ENCODE data around the gene POU5F1.

DNA sequence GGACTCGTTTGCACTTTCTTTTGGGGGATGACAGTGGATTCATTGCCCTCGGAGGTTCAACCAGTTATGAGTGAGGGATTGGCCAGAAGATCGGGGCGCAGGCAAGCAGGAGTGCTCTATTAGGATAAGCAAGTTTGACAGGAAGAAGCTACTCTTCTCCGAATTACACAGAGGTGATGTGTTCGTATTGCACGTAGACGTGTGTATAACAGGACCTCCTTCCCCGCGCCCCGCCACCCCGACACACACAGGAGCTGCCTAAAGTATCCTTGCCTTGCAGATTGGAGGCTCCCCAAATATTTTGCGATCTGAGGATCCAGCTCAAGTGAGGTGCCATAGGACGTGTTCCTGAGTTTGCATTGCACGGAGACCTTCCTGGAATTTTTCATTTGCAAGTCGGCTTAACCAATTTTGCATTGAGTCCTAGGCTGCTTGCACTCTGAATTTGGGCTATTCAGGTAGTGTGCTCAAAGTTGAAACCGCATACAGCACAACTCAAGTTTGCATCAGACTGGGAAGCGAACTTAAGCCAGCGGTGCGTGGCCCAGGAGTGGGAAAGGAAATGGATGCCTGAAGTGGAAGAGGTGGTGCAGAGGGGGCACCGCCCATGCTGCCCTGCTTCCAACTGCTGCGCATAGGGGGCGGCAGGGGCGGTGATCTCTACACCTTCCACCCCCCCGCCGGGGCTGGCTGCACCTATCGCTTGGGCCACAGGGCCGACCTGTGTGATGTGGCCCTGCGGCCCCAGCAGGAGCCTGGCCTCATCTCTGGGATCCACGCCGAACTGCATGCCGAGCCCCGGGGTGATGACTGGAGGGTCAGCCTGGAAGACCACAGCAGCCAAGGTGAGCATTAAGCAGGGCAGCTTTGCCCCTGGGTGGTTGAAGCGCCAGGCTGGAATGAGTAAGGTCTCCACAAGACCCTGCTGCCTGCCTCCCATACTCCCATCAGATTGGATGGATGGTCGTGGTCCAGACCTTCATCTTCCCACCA lies 11.3 kb downstream of the POU5F1 start:
- TF ChIP-seq, protein P1, sequence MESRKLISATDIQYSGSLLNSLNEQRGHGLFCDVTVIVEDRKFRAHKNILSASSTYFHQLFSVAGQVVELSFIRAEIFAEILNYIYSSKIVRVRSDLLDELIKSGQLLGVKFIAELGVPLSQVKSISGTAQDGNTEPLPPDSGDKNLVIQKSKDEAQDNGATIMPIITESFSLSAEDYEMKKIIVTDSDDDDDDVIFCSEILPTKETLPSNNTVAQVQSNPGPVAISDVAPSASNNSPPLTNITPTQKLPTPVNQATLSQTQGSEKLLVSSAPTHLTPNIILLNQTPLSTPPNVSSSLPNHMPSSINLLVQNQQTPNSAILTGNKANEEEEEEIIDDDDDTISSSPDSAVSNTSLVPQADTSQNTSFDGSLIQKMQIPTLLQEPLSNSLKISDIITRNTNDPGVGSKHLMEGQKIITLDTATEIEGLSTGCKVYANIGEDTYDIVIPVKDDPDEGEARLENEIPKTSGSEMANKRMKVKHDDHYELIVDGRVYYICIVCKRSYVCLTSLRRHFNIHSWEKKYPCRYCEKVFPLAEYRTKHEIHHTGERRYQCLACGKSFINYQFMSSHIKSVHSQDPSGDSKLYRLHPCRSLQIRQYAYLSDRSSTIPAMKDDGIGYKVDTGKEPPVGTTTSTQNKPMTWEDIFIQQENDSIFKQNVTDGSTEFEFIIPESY (IDR thresholded peaks at IDR 0.05; ENCODE audit: borderline replicate concordance, low read depth): no peak
- TF ChIP-seq TEAD4 (IDR thresholded peaks at IDR 0.05; ENCODE audit: borderline replicate concordance, insufficient read depth) (no peak), POLR2AphosphoS5 (IDR thresholded peaks at IDR 0.05; ENCODE audit: low read depth, low read length) (no peak)
- TF ChIP-seq, protein P2, sequence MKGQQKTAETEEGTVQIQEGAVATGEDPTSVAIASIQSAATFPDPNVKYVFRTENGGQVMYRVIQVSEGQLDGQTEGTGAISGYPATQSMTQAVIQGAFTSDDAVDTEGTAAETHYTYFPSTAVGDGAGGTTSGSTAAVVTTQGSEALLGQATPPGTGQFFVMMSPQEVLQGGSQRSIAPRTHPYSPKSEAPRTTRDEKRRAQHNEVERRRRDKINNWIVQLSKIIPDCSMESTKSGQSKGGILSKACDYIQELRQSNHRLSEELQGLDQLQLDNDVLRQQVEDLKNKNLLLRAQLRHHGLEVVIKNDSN (IDR thresholded peaks at IDR 0.05; ENCODE audit: borderline replicate concordance, low read depth): no peak
